GM12878 (cell line): Measurements from ENCODE around the gene ENOX2. TPM values are rescaled to one million over a fixed set of nuclear protein-coding genes. Genes with fewer than 3 reads are reported as not detected.

Experiments used
- ATAC-seq: fragments of 200-7000 bp; cut with Tn5 transposase; 3 replicates; pipeline ENCODE4 v1.9.1; 2020; ENCODE audit warnings: mild to moderate bottlenecking, moderate library complexity
- BruUV-seq: library from RNA; stranded (reverse); fragments of 400-500 nt; replicated peaks from 2 replicates; lab custom pipeline; 2021; lab: Mats Ljungman, UMichigan
- CTCF ChIA-PET: fragments of 300-600 bp; sonication (Branson Sonifier 250); formaldehyde crosslinking; extraction: SDS; loops from one replicate; lab custom pipeline; 2021; ENCODE audit warnings: inconsistent platforms; lab: Yijun Ruan, JAX
- POLR2A ChIA-PET: fragments of 350-600 bp; formaldehyde crosslinking; extraction: SDS; loops from one replicate; lab custom pipeline; 2021; ENCODE audit warnings: inconsistent platforms; lab: Charles Lee
- RAD21 ChIA-PET: fragments of 300-600 bp; sonication (Branson Sonifier 250); formaldehyde crosslinking; loops from one replicate; lab custom pipeline; 2023; ENCODE audit warnings: antibody characterized with exemption; ENCODE audit not compliant: unreplicated experiment; lab: Charles Lee
- SMC1A ChIA-PET: fragments of 300-600 bp; sonication (Branson Sonifier 250); formaldehyde crosslinking; loops from one replicate; lab custom pipeline; 2023; ENCODE audit not compliant: unreplicated experiment, uncharacterized antibody; lab: Charles Lee
- DNase-seq: peaks from one replicate; pipeline ENCODE4 v3.0.0-alpha.2; 2011; ENCODE audit warnings: low read depth, low spot score
- FAIRE-seq: peaks from 3 replicates; lab custom pipeline; 2011; peaks lifted over from hg19 to GRCh38; lab: Jason Lieb, UNC
- H2AFZ ChIP-seq: 2 replicates; pipeline ENCODE4 v1.6.0; 2011; ENCODE audit warnings: low read depth, low read length, control low read depth; ENCODE audit not compliant: control insufficient read depth
- H3K27ac ChIP-seq: 2 replicates; pipeline ENCODE4 v1.5.1; 2011; ENCODE audit warnings: control low read depth; ENCODE audit not compliant: control insufficient read depth, insufficient read depth
- H3K27me3 ChIP-seq, 2 experiments: replicated peaks in 1 of 2; 2 replicates each; pipeline versions ENCODE4 v1.6.0 to v1.6.1; 2011; ENCODE audit warnings: low read length in 1 of 2; ENCODE audit not compliant: control insufficient read depth in 2 of 2, insufficient read depth in 2 of 2
- H3K36me3 ChIP-seq, 2 experiments: 2 replicates each; pipeline ENCODE4 v1.5.1; 2011; ENCODE audit warnings: low read length in 1 of 2; ENCODE audit not compliant: control insufficient read depth in 2 of 2, insufficient read depth in 2 of 2
- H3K4me1 ChIP-seq: 2 replicates; pipeline ENCODE4 v1.6.1; 2011; ENCODE audit warnings: mild to moderate bottlenecking, low read length, moderate library complexity, mixed read lengths; ENCODE audit not compliant: control insufficient read depth, insufficient read depth
- H3K4me2 ChIP-seq: 2 replicates; pipeline ENCODE4 v1.6.0; 2011; ENCODE audit warnings: control low read depth; ENCODE audit not compliant: control insufficient read depth, insufficient read depth
- H3K4me3 ChIP-seq: fragments of 200-600 bp; sonication (generic); 2 replicates; pipeline ENCODE4 v1.5.1; 2016
- H3K79me2 ChIP-seq: 2 replicates; pipeline ENCODE4 v1.6.0; 2011; ENCODE audit warnings: low read length; ENCODE audit not compliant: control insufficient read depth, insufficient read depth
- H3K9ac ChIP-seq: 2 replicates; pipeline ENCODE4 v1.8.0; 2011; ENCODE audit warnings: low read length, control low read depth, mixed read lengths; ENCODE audit not compliant: control insufficient read depth, insufficient read depth
- H3K9me3 ChIP-seq: replicated peaks from 3 replicates; pipeline ENCODE4 v1.5.1; 2011; ENCODE audit warnings: mild to moderate bottlenecking, low read length; ENCODE audit not compliant: control insufficient read depth, insufficient read depth
- H4K20me1 ChIP-seq: 2 replicates; pipeline ENCODE4 v1.6.0; 2011; ENCODE audit not compliant: control insufficient read depth, insufficient read depth
- BMI1 ChIP-seq: fragments of 450-650 bp; IDR thresholded peaks from 2 replicates; pipeline ENCODE4 v1.6.1; 2016; ENCODE audit warnings: mild to moderate bottlenecking, moderate library complexity, borderline replicate concordance
- ETV6 ChIP-seq, 2 experiments: fragments of 450-650 bp in 1 of 2; IDR thresholded peaks in 1 of 2; conservative IDR thresholded peaks in 1 of 2; 2 replicates each; pipeline ENCODE4 v1.6.1; 2014; ENCODE audit warnings: antibody characterized with exemption in 1 of 2, borderline replicate concordance in 1 of 2, low read depth in 1 of 2, mild to moderate bottlenecking in 1 of 2, moderate library complexity in 1 of 2
- FOXM1 ChIP-seq: IDR thresholded peaks from 2 replicates; pipeline ENCODE4 v1.6.1; 2012; ENCODE audit warnings: low read depth, mild to moderate bottlenecking, inconsistent platforms, low read length, moderate library complexity
- HCFC1 ChIP-seq: fragments of 150-350 bp; IDR thresholded peaks from 2 replicates; pipeline ENCODE4 v1.6.1; 2014; ENCODE audit warnings: low read length
- HDAC2 ChIP-seq: fragments of 200-600 bp; sonication (generic); IDR thresholded peaks from 2 replicates; pipeline ENCODE4 v1.6.1; 2017
- MYC ChIP-seq: IDR thresholded peaks from 2 replicates; pipeline ENCODE4 v1.6.1; 2011; ENCODE audit warnings: mild to moderate bottlenecking, low read length, moderate library complexity, inconsistent platforms; ENCODE audit not compliant: insufficient read depth, insufficient replicate concordance, insufficient read length, severe bottlenecking
- NFIC ChIP-seq: IDR thresholded peaks from 2 replicates; pipeline ENCODE4 v1.6.1; 2012; ENCODE audit warnings: low read depth, mild to moderate bottlenecking, inconsistent platforms, low read length, moderate library complexity
- POLR2A ChIP-seq: IDR thresholded peaks from 2 replicates; pipeline ENCODE4 v1.6.1; 2011; ENCODE audit warnings: low read depth, mild to moderate bottlenecking, low read length
- RUNX3 ChIP-seq: IDR thresholded peaks from 2 replicates; pipeline ENCODE4 v1.6.1; 2012; ENCODE audit warnings: low read length, inconsistent platforms
- TCF7 ChIP-seq: IDR thresholded peaks from 2 replicates; pipeline ENCODE4 v1.6.1; 2014; ENCODE audit warnings: antibody characterized with exemption, borderline replicate concordance
- ZNF24 ChIP-seq: fragments of 450-650 bp; IDR thresholded peaks from 2 replicates; pipeline ENCODE4 v1.6.1; 2017; ENCODE audit warnings: antibody characterized with exemption, mild to moderate bottlenecking
- ZSCAN29 ChIP-seq: fragments of 450-650 bp; IDR thresholded peaks from 2 replicates; pipeline ENCODE4 v1.6.1; 2017; ENCODE audit warnings: mild to moderate bottlenecking, moderate library complexity
- ZZZ3 ChIP-seq: IDR thresholded peaks from 2 replicates; pipeline ENCODE4 v1.6.1; 2011; ENCODE audit warnings: low read depth; ENCODE audit not compliant: control insufficient read depth, insufficient read length
- WGBS: methylation state at CpG from one replicate; pipeline ENCODE4 v1.1.6; 2016; ENCODE audit warnings: low lambda C conversion rate; ENCODE audit not compliant: insufficient replicate concordance, insufficient coverage; ENCODE audit errors: missing lambda C conversion rate; 5-methylcytosine and 5-hydroxymethylcytosine counted together
- in situ Hi-C: fragments of 300-500 bp; cut with MboI; formaldehyde crosslinking; loops from 9 replicates; pipeline ENCODE4 v1.14.3; 2018; ENCODE audit warnings: mixed read lengths
- intact Hi-C: fragments of 100-400 bp; cut with micrococcal nuclease; formaldehyde crosslinking; loops from one replicate; pipeline ENCODE4 v1.14.2; 2022; ENCODE audit not compliant: unreplicated experiment
- polyA plus RNA-seq, 11 experiments: library from polyadenylated mRNA; depleted of rRNA in 4 of 11; unstranded in 6 of 11; stranded (reverse) in 5 of 11; fragments of >200 nt; fragmentation: Nextera tagmentation in 4 of 11; fragmentation: Illumina TruSeq in 1 of 11; extraction: Ambion mirVana in 4 of 11; extraction: Trizol in 1 of 11; gene quantifications; 1 replicate in 1 of 11; 2 replicates in 10 of 11; pipeline versions ENCODE4 v1.2.1 to v1.2.3, GENCODE V29; 2011 to 2016; ENCODE audit warnings: inconsistent platforms in 2 of 11, missing spikeins in 2 of 11, low read depth in 1 of 11
- total RNA-seq, 4 experiments: library from RNA; depleted of rRNA in 3 of 4; stranded (reverse); fragments of >200 nt in 3 of 4; fragmentation: Illumina TruSeq in 1 of 4; extraction: Trizol in 1 of 4; gene quantifications; 2 replicates each; pipeline versions ENCODE4 v1.2.1 to v1.2.3, GENCODE V29; 2013 to 2021
- TF ChIP-seq, protein P1 (sequence below): fragments of 450-650 bp; formaldehyde crosslinking; IDR thresholded peaks from 2 replicates; pipeline ENCODE4 v1.4.0; 2020; ENCODE audit warnings: mild to moderate bottlenecking, moderate library complexity
- TF ChIP-seq, protein P2 (sequence below): IDR thresholded peaks from 2 replicates; pipeline ENCODE4 v1.6.1; 2012; ENCODE audit warnings: low read depth, low read length, improper control_type of control experiment

The ENOX2 gene
- total and polyA plus RNA-seq, 10 of the 15 experiments (the other 5 are each of a cell fraction or from before 2014, with no cell fraction given) = 3.2 to 13.0 (median 7.7) TPM

DNA sequence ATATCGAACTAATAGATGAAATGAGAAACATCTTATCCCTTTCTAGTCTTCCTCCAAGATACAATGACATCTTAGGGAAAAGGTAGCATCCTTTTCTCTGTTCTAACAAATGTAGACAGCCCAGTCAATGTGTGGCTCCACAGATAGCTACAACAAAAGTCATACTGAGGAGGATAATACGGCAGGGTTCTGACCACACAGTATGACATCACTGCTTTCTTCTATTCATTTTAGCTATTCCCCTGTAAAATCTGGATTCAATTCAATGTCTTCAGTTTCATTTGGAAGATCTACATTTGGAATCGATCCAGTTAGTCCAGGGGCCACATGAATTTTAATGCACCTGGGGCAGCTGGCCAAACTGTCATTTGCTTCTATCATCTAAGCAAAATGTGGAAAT lies 51.4 kb downstream of the ENOX2 start:
- no peak for ATAC-seq
- no TSS peak for BruUV-seq

More for the DNA sequence above, 51.4 kb downstream of the ENOX2 start:
- Histone ChIP-seq H4K20me1 (no peaks in the 10 kb centered on the region), H3K4me3 (no peak overlapping the region), H3K36me3 (no peaks in the 10 kb centered on the region), H3K27ac (no peak overlapping the region), H3K79me2 (no peaks in the 10 kb centered on the region), H2AFZ (no peak overlapping the region), H3K4me1 (peaks cover 6% of the 10 kb centered on the region), H3K9me3 (no peaks in the 10 kb centered on the region), H3K4me2 (no peak overlapping the region), H3K9ac (no peak overlapping the region)
- DNase-seq = no peak
- ChIA-PET RAD21 (interaction anchor here (0.8 kb wide), 1 partner anchor 173 kb away, joined by 3 read pairs; no protein-coding TSS in a partner anchor), SMC1A (interaction anchor here (0.5 kb wide), 1 partner anchor 150 kb away, joined by 3 read pairs; no protein-coding TSS in a partner anchor), POLR2A (no interaction called here)
- intact Hi-C loops = no loop called here
- in situ Hi-C loops = no loop called here
- no peak for FAIRE-seq
- TF ChIP-seq NFIC (no peak), ETV6 (conservative IDR thresholded peaks at IDR 0.05 in 1 of 2, IDR thresholded peaks at IDR 0.05 in 1 of 2; ENCODE audit: borderline replicate concordance in 1 of 2, low read depth in 1 of 2) (no peak), ZSCAN29 (no peak), MYC (no peak), HDAC2 (no peak), BMI1 (no peak), POLR2A (no peak), TCF7 (no peak), HCFC1 (no peak), ZNF24 (no peak), ZZZ3 (no peak), RUNX3 (no peak), FOXM1 (no peak)
- TF ChIP-seq, protein P1, sequence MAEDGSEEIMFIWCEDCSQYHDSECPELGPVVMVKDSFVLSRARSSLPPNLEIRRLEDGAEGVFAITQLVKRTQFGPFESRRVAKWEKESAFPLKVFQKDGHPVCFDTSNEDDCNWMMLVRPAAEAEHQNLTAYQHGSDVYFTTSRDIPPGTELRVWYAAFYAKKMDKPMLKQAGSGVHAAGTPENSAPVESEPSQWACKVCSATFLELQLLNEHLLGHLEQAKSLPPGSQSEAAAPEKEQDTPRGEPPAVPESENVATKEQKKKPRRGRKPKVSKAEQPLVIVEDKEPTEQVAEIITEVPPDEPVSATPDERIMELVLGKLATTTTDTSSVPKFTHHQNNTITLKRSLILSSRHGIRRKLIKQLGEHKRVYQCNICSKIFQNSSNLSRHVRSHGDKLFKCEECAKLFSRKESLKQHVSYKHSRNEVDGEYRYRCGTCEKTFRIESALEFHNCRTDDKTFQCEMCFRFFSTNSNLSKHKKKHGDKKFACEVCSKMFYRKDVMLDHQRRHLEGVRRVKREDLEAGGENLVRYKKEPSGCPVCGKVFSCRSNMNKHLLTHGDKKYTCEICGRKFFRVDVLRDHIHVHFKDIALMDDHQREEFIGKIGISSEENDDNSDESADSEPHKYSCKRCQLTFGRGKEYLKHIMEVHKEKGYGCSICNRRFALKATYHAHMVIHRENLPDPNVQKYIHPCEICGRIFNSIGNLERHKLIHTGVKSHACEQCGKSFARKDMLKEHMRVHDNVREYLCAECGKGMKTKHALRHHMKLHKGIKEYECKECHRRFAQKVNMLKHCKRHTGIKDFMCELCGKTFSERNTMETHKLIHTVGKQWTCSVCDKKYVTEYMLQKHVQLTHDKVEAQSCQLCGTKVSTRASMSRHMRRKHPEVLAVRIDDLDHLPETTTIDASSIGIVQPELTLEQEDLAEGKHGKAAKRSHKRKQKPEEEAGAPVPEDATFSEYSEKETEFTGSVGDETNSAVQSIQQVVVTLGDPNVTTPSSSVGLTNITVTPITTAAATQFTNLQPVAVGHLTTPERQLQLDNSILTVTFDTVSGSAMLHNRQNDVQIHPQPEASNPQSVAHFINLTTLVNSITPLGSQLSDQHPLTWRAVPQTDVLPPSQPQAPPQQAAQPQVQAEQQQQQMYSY (CRISPR knock-in tag) = no peak
- TF ChIP-seq, protein P2, sequence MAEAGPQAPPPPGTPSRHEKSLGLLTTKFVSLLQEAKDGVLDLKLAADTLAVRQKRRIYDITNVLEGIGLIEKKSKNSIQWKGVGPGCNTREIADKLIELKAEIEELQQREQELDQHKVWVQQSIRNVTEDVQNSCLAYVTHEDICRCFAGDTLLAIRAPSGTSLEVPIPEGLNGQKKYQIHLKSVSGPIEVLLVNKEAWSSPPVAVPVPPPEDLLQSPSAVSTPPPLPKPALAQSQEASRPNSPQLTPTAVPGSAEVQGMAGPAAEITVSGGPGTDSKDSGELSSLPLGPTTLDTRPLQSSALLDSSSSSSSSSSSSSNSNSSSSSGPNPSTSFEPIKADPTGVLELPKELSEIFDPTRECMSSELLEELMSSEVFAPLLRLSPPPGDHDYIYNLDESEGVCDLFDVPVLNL = no peak
- TF ChIP-seq, all 136 proteins: peak for 0
- CTCF ChIA-PET = no interaction called here
- 51% methylated on average over 3 of the region's 3 CpGs for WGBS
- H3K27me3 ChIP-seq = no peaks in the 10 kb centered on the region
